Measurements from ENCODE around the gene CAND2.

GRCh38 chr3:12810013-12810780, 13.7 kb downstream of the CAND2 start:
- TF ChIP-seq, protein P1, sequence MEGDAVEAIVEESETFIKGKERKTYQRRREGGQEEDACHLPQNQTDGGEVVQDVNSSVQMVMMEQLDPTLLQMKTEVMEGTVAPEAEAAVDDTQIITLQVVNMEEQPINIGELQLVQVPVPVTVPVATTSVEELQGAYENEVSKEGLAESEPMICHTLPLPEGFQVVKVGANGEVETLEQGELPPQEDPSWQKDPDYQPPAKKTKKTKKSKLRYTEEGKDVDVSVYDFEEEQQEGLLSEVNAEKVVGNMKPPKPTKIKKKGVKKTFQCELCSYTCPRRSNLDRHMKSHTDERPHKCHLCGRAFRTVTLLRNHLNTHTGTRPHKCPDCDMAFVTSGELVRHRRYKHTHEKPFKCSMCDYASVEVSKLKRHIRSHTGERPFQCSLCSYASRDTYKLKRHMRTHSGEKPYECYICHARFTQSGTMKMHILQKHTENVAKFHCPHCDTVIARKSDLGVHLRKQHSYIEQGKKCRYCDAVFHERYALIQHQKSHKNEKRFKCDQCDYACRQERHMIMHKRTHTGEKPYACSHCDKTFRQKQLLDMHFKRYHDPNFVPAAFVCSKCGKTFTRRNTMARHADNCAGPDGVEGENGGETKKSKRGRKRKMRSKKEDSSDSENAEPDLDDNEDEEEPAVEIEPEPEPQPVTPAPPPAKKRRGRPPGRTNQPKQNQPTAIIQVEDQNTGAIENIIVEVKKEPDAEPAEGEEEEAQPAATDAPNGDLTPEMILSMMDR (IDR thresholded peaks at IDR 0.05; ENCODE audit: insufficient read depth, low read length, poor library complexity, severe bottlenecking) = peak; percentile 85
- no peak for TF ChIP-seq EZH2phosphoT487 (conservative IDR thresholded peaks at IDR 0.05; ENCODE audit: low read length)

Data from SU-DHL-6 (cell line).